WERI-Rb-1 (cell line): ENCODE results near the gene RAC2.
A peak's percentile ranks its signal among the peaks of the same experiment; 100 is the strongest.

Source experiments
- DNase-seq: peaks from one replicate; pipeline ENCODE4 v3.0.0-alpha.2; 2020
- H3K27ac ChIP-seq: fragments of 250-450 bp; sonication (Bioruptor Pico); 2 replicates; pipeline ENCODE4 v1.5.1; 2020; ENCODE audit warnings: mild to moderate bottlenecking, moderate library complexity
- H3K27me3 ChIP-seq: fragments of 250-450 bp; sonication (Bioruptor Pico); 2 replicates; pipeline ENCODE4 v1.5.1; 2021; ENCODE audit warnings: mild to moderate bottlenecking, low read depth, moderate library complexity; ENCODE audit not compliant: insufficient read depth, severe bottlenecking
- H3K36me3 ChIP-seq: fragments of 250-450 bp; sonication (Bioruptor Pico); 2 replicates; pipeline ENCODE4 v1.5.1; 2020; ENCODE audit warnings: mild to moderate bottlenecking, moderate library complexity
- H3K4me3 ChIP-seq: 2 replicates; pipeline ENCODE4 v1.5.1; 2011; ENCODE audit warnings: low read depth, mild to moderate bottlenecking, control low read depth, low read length
- H3K9me3 ChIP-seq: fragments of 250-450 bp; sonication (Bioruptor Pico); 2 replicates; pipeline ENCODE4 v1.5.1; 2021; ENCODE audit warnings: mild to moderate bottlenecking, moderate library complexity; ENCODE audit not compliant: severe bottlenecking
- CTCF ChIP-seq: IDR thresholded peaks from 2 replicates; pipeline ENCODE4 v1.5.1; 2011; ENCODE audit warnings: low read depth, mild to moderate bottlenecking, control low read depth, inconsistent platforms, low read length

Gene RAC2

GRCh38 chr22:37244114-37244921, at the start of gene RAC2:
Gene RAC2 (minus strand): TSS chr22:37244269. CDS start chr22:37244148, 121 bp downstream.
- Histone ChIP-seq H3K4me3 (no peak within 1 kb of the TSS), H3K36me3 (no peaks in the 10 kb centered on the region), H3K27me3 (no peaks in the 10 kb centered on the region), H3K27ac (no peak within 1 kb of the TSS), H3K9me3 (no peaks in the 10 kb centered on the region)
- peak; percentile 52 for DNase-seq
- TF ChIP-seq CTCF = no peak

- Histone ChIP-seq H3K36me3 (no peaks in the 10 kb centered on the region), H3K9me3 (no peaks in the 10 kb centered on the region), H3K4me3 (no peak overlapping the region), H3K27ac (no peak overlapping the region), H3K27me3 (no peaks in the 10 kb centered on the region)
- no peak for DNase-seq
- no peak for TF ChIP-seq CTCF
Measured at GRCh38 chr22:37293172-37293571, 49.1 kb upstream of the RAC2 start.

- Histone ChIP-seq H3K9me3 (no peaks in the 10 kb centered on the region), H3K27me3 (no peaks in the 10 kb centered on the region), H3K27ac (no peak overlapping the region), H3K4me3 (no peak overlapping the region), H3K36me3 (no peaks in the 10 kb centered on the region)
- no peak for TF ChIP-seq CTCF
- no peak for DNase-seq
Measured at GRCh38 chr22:37292641-37293040, 48.6 kb upstream of the RAC2 start.

GRCh38 chr22:37291559-37292298, 47.7 kb upstream of the RAC2 start:
- DNase-seq = no peak
- no peak for TF ChIP-seq CTCF
- no peaks in the 10 kb centered on the region for H3K36me3 ChIP-seq
- no peaks in the 10 kb centered on the region for H3K27me3 ChIP-seq
- no peaks in the 10 kb centered on the region for H3K9me3 ChIP-seq
- H3K27ac ChIP-seq = no peak overlapping the region
- H3K4me3 ChIP-seq = no peak overlapping the region

GRCh38 chr22:37290737-37291136, 46.7 kb upstream of the RAC2 start:
- Histone ChIP-seq H3K36me3 (no peaks in the 10 kb centered on the region), H3K4me3 (no peak overlapping the region), H3K27ac (no peak overlapping the region), H3K9me3 (no peaks in the 10 kb centered on the region), H3K27me3 (no peaks in the 10 kb centered on the region)
- DNase-seq = no peak
- TF ChIP-seq CTCF = no peak
